ENCODE measurements around the gene OR2AT4.
"Not testable (repeated sequence)": the region's sequence is repeated elsewhere in the genome, so short reads cannot be mapped to it uniquely, and the experiment has no call there.

The OR2AT4 gene

DNA sequence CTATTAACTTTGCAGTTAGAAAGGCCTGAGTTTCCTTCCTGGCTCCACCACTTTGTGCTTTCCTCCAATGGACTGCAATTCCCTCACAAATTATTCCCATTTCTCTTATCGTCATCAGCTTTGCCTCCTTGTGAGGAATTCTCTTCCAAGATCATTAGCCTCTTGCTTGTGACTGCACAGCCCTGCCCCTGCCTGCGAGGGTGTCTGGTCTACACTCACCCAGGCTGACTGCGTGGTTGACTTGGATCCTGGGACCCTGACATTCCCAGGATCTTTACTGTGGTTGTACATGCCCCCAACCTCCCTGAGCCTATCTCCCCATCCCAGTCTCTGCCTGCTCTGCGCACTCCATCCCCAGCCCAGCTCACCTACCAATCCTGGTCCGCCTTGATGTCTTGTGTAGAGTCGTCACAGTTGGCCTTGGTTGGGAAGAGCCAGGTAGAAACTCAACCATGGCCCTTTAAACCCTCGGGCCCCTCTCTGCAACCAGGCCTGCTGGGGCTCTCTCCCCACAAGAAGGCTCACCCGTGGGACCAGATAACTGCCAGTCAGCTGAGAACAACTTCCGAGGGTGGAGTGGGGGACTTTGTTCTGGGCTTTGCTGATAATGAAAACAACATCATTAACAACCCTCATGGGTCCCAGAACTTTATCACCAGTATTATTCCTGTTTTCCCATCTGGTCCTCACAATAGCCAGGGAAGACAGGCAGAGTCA, at the start of gene OR2AT4:
Gene OR2AT4, minus strand, starts transcription at position 421 of the 717 bp plus-strand sequence.
- no peak for DNase-seq

DNA sequence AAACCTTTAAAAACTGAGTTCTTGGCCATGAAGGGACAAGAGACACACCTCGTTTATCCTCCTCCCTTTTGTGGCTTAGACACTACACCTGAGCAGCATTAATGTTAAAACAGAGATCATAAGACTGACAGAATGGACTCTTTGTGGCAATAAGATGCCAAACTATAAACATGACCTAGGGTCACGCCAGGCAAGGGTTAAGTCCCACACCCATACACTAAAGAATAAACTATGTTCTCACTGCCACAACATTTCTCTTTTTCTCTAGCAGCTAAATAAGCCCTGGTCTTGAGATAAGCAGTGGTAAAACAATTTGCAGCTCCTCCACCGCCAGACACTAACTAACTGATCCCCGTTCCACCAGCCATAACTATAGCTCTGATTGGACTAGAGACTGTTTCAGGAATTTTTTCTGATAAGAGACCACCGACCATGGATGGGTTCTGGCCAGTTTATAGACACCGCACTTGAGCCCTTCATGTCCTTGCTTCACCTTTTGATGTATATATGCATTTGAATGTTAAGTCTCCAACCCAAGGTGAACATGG, 49.4 kb upstream of the OR2AT4 start:
- no peak for DNase-seq

DNA sequence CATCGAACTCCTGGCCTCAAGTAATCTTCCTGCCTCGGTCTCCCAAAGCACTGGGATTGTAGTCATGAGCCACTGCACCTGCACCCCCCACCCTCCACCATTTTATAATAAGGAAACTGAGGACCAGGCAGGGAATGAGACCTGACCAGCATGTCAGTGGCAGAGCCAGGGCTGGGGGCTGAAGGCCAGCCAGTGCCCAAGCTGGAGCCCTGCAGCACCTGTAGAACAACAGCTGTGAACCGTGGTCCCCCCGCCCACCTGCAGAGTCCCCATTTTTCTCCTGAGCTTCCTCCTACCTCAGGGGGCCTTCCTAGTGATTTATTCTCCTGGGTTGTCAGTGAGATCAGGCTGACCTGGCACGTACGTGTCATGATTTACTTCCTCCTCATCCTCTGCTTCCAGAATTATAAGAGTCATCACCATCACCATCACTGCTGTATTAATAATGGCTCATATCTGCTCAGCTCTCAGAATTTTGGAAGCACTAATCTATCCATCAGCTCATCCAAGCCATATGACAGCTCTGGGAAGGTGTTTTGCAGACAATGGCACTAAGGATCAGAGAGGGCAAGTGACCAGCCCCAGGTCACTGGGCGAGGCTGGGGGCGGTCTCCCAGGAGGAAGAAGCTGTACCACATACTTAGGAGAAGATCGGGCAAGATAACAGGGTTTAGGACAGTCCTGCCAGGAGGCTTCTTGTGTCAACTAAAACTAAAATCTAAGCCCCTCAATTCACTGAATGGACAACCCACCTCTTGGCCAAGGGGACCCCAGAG, 48.7 kb upstream of the OR2AT4 start:
- no peak for DNase-seq

DNA sequence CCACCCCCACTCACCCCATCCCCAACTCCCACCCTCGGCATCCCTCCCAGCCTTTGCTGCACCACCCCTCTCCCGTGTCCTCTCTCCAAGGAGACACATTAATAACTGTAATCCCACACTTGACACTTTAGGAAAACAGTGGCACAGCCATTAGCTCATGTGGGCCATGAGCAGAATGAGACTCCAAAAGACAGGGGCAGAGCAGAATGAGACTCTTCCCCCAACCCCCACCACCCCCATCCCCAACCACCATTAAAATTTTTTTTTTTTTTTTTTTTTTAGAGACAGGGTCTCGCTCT, 48.0 kb upstream of the OR2AT4 start:
- DNase-seq, result no peak

DNA sequence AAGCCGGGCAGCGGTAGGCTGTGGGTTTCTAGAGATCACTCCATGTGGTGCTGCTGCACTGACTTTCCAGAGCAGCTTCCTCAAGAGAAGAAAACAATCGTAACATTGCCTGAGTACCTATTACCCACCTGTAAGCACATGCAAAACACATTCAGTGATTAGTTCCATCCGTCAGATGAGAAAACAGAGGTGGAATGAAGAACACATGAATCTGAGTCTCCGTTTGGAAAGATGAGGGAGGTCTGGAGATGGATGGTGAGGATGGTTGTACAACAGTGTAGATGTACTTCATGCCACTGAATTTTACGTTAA, 46.7 kb upstream of the OR2AT4 start:
- no peak for DNase-seq

DNA sequence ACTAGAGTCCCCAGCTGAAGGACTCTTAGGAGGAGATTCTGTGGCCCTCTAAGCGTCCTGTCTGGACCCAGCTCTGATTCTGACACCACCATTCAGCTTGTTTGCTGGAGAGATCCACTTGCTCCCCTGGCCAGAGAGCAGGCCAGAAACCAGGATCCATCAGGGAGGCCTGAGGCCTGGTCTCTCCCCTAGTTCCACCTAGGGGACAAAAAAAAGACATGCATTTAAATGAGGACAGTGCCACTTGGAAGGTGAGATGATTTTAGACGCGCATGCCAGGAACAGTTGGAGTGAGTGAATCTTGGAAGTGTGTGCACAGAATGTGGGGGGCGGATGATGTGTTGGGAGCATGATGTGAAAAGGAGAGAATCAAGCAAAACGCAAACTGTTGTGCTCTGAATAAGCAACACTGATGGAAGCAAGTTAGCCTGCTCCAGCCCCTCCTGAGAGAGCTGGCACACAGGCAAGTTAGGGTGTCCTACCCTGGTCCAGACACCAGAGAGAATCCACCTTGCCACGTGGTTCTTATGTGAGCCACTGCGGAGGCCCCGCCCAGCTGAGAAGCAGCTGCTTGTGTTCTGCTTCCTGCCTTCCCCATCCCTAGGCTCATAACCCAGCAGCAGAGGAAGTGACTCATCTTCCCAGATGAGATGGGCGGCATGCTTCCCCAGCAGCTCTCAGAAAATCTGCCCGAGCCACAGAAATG, 46.2 kb upstream of the OR2AT4 start:
- peak; percentile 86 for DNase-seq

- no peak for DNase-seq
Measured at GRCh38 chr11:75141166-75141565, 44.5 kb upstream of the OR2AT4 start.

DNA sequence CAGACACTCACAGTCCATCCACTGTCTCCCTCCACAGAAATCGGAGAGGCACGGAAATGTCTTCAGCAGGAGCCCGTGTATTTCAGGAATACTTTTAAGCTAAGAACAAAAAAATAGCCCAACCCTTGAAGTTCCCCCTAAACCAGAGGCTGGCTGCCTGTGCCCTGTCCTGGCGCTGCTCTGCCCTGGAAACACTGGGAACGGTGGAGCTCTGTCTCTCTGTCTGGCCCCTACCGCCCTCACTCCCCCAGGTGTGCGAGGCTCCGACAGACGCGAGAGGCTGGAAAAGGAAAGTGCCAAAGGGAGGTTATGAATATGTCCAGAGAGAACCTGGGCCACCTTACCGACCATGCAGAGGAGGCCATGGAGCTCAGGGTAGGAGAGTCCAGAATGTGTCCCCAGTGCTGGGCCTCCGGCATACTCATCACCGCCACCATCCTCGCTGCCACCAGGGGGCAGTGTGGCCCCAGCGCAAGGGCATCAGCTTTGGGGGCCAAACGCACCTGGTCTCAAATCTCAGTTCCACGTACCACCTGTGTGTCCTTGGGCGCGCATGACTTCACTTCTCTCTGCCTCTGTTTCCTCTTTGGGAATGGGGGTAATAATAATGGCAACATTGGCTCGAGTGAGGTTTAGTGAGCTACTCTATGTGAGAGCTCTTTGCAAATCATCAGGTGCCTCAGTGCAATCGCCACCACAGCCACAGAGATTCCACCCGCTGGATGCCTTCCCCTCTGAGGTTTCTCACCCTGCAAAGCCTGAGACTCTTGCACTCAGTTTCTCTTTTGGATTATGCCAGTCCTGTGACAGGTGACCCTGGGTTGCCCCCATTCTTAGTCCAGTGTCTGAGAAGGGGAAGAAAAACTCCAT, 43.8 kb upstream of the OR2AT4 start:
- DNase-seq, result peak; percentile 94

- no peak for DNase-seq
Measured at GRCh38 chr11:75135651-75136050, 39.0 kb upstream of the OR2AT4 start.

- no peak for DNase-seq
Measured at GRCh38 chr11:75135021-75135650, 38.5 kb upstream of the OR2AT4 start.

DNA sequence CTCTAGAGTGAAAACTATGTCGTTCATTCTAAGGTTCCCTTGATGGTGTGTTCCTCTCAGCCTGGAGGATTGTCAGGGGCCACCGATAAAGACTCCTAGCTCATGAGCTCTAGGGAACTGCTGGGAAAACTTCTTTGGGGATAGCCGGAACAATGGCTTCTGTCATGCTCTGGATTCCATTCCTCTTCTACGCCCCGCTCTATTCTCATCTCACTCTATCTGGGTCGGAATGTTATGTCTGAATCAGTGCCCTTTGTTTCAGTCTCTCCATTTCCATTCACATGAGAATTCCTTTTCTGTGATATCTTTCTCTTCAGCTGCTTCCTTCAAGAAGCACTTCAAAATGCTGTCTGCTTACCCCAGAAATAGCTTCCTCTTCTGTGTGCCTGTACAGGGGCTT, 37.3 kb upstream of the OR2AT4 start:
- DNase-seq, result no peak

GRCh38 chr11:75132080-75132479, 35.4 kb upstream of the OR2AT4 start:
- DNase-seq, result no peak

- no peak for DNase-seq
Measured at GRCh38 chr11:75126564-75126963, 29.9 kb upstream of the OR2AT4 start.

- no peak for DNase-seq
Measured at GRCh38 chr11:75118577-75118976, 21.9 kb upstream of the OR2AT4 start.

- no peak for DNase-seq
Measured at GRCh38 chr11:75114465-75114864, 17.8 kb upstream of the OR2AT4 start.

DNA sequence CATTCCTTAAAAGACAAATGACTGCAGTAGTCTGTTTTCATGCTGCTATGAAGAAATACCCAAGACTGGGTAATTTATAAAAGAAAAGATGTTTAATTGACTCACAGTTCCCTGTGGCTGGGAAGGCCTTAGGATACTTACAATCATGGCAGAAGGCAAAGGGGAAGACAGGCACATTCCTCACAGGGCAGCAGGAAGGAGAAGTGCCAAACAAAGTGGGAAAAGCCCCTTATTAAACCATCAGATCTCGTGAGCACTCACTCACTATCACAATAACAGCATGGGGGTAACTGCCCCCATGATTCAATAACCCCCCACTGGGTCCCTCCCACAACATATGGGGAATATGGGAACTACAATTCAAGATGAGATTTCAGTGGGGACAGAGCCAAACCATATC, 16.4 kb upstream of the OR2AT4 start:
- no peak for DNase-seq

- no peak for DNase-seq
Measured at GRCh38 chr11:75112200-75112599, 15.5 kb upstream of the OR2AT4 start.

- no peak for DNase-seq
Measured at GRCh38 chr11:75107187-75107586, 10.5 kb upstream of the OR2AT4 start.

GRCh38 chr11:75105967-75106681, 9.4 kb upstream of the OR2AT4 start:
- DNase-seq, result not testable (repeated sequence)

DNA sequence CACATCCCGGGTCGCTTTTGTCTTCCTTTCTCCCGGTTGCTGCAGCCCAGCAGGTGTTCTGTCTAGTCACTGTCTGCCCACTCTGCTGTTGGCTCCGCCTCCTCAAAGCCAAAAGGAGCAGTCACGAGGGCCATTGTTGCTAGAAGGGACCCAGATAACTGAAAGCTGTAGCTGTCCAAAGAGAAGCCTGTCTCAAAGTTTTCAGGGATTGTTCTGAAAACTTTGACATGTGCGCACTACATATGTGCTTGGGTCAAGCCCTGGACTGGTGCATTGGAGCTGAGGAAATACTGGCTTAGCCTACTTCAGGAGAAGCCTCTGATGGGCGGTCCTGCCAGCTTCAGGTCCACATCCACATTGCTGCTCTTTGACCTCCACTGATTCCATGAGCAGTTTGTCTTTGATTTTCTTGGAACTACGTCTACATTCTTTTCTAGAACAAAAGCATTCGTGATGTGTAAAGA, 8.8 kb upstream of the OR2AT4 start:
- no peak for DNase-seq

GRCh38 chr11:75103380-75104026, 6.8 kb upstream of the OR2AT4 start:
- no peak for DNase-seq
